ENCODE data around the gene PTPRF.

Gene PTPRF

DNA sequence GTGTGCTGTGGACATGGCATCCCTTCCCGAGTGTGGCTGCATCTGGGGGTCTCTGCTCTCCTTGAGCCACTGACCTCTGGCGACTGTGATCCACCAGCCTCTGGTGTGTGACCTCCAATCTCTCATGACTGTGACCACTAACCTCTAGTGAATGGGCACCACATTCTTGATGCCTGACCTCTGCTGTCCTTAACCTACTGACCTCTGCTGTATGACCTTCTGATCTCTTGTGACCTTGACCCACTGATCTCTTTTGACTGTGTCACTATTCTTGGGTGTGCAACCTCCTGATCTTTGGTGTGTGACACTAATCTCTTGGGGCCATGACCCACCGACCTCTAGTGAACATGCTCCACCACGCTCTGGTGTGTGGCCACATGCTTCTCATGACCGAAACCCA lies 73.5 kb downstream of the PTPRF start:
- DNase-seq (ENCODE audit: low read depth in 2 of 2, low spot score in 1 of 2), result no peak

DNA sequence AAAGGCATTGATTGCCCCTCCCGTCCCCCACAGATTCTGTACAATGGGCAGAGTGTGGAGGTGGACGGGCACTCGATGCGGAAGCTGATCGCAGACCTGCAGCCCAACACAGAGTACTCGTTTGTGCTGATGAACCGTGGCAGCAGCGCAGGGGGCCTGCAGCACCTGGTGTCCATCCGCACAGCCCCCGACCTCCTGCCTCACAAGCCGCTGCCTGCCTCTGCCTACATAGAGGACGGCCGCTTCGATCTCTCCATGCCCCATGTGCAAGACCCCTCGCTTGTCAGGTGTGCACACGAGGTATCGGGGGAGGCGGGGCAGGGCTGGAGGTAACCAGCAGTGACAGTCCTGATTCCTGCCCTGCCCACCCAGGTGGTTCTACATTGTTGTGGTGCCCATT lies 74.5 kb downstream of the PTPRF start:
- DNase-seq (ENCODE audit: low read depth in 2 of 2, low spot score in 1 of 2), result no peak

DNA sequence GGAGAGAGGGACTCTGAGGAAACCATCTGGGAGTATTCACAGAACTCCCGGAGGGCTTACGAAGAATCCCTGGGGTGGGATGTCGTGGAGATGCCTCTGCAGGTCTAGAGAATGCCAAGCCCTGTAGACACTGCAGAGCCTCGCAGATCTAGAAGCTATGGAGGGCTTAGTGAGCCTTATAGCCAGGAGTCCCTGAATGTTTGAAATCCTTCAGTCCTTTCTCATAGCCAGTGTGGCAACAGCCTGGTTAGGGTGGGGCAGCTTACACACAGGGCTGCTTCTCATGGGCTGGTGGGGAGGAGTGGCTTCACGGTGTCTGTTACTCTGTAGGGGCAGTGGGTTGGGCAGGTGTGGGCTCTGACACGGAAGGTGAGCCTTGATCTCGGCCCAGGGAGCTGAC lies 75.1 kb downstream of the PTPRF start:
- no peak for DNase-seq (ENCODE audit: low read depth in 2 of 2, low spot score in 1 of 2)

DNA sequence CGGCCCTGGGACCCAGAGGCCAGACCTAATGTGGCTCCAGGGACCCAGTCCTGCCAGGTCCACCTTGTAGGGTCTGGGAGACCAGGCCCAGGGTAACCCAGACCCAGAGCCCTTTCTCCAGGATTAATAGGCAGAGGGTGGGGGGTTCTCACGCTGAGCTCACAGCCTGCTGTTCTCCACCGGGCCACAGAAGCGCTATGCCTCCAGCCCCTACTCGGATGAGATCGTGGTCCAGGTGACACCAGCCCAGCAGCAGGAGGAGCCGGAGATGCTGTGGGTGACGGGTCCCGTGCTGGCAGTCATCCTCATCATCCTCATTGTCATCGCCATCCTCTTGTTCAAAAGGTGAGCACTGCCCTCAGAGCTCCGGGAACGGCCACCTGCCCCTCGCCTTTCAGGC lies 75.9 kb downstream of the PTPRF start:
- no peak for DNase-seq (ENCODE audit: low read depth in 2 of 2, low spot score in 1 of 2)

DNA sequence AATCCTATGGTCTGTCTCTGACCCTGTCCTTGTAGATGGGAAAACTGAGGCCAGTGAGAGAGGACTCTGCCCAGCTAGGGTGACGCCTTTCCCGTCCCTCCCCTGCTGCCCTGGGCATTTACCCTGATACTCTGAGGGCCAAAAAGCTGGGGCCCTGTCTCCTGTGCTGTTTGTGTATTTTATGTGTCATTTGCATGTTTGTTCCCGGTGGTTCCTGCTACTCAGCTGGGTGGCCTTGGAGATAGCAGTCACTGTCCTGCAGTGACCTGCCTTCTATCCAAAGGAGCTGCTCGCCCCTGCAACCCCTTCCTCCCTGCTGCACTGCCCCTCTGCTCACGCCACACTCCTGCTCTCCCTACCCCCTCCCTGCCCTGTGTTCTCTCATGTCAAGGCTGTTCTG lies 78.1 kb downstream of the PTPRF start:
- DNase-seq (ENCODE audit: low read depth in 2 of 2, low spot score in 1 of 2), result no peak

DNA sequence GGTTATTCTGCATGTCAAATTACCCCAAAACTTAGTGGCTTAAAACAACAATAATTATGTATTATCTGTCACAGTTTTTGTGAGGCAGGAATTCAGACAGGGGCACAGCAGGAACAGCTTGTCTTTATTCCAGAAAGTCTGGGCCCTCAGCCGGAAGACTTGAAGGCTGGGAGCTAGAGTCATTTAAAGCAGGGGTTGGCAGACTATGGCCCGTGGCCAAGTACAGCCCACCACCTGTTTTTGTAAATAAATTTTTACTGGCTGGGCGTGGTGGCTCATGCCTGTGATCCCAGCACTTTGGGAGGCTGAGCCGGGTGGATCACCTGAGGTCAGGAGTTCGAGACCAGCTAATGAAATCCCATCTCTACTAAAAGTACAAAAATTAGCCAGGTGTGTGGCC lies 79.7 kb downstream of the PTPRF start:
- no peak for DNase-seq (ENCODE audit: low read depth in 2 of 2, low spot score in 1 of 2)

DNA sequence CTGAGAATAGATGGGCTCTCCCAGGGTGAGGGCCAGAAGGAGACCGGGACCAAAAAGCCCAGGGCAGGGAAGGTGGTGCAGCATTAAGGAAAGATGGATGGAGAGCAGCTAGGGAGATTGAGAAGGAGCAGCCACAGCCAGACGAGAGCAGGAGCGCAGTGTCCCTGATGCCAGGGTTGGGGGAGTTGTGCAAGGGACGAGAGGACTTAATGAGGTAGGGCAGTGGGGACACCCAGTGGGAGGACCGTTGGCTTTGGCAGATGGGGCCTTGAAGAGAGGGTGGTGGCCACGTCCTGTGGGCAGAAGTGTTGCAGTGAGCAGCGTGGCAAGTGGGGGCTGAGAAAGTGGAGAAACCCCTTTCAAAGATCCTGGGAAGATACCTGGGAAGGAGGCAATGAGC lies 81.3 kb downstream of the PTPRF start:
- no peak for DNase-seq (ENCODE audit: low read depth in 2 of 2, low spot score in 1 of 2)

DNA sequence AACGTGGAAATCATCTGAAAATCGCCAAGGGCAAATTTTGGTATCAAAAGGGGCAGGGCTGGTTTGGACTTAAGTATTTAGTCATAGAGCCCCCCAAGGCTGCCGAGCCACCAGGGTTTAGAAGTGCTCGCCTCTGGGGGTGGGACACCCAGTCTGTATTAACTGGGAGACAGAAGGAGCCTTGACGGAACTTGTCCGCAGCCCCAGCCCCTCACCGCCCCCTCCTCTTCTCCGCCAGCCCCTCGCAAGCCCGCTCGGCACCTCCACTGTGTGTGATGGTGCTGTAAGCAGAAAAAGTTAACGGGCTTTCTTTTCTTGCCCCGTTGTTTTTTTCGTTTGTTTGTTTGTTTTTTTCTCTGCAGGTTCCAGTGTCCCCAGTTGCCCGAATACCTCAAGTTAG lies 81.7 kb downstream of the PTPRF start:
- no peak for DNase-seq (ENCODE audit: low read depth in 2 of 2, low spot score in 1 of 2)

DNA sequence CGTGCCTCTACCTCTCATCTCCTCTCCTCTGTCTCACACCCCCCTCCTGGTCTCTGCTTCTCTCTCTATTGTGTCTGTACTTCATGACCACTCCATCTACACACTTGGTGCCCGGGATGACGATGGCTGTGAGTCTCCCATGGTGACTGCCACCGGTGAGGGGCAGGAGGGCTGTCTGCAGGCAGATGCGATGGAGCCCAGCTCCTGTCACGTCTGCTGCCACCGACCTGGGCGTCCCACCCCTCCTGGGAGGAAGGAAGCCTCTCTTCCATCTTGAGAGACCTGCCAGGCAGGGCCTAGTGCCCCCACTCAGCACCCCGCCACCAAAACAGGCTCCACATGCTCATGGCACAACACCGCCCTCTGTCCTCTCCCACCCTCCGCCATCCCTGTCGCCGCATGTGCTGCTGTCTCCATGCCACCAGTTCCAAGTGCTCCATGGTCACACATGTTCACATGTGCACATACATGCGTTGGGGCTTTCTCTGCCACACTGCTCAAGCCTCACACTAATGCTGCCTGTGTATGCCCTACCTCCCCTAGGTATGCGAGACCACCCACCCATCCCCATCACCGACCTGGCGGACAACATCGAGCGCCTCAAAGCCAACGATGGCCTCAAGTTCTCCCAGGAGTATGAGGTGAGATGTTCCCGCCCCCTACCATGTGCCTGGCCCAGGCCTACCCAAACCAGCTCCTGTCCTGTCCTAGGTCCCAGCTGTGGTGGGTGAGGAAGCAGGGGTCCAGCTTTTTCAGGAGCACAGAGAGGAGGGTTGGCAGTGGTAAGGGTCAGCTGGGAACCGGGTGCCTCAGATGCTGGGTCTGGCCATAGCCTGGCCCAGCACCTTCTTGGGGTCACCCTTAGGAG lies 82.6 kb downstream of the PTPRF start:
- no peak for DNase-seq (ENCODE audit: low read depth in 2 of 2, low spot score in 1 of 2)

DNA sequence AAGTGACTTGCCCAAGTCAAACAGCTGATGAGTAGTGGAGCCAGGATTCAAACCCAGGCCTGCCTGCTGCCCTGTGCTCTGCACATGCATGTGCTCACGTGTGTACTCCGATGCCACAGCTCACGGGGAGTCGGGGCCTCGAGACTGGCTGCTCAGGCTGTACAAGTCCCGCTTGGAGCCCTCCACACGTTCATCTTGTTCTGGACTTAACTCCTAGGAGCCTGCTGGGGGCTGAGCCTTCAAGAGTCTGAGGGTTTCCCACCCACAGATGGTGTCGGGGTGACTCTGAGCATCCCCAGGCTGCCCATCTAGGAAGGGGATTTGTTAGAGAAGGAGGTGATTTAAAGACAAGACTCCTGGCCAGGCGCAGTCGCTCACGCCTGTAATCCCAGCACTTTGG lies 83.5 kb downstream of the PTPRF start:
- DNase-seq (ENCODE audit: low read depth in 2 of 2, low spot score in 1 of 2), result no peak

DNA sequence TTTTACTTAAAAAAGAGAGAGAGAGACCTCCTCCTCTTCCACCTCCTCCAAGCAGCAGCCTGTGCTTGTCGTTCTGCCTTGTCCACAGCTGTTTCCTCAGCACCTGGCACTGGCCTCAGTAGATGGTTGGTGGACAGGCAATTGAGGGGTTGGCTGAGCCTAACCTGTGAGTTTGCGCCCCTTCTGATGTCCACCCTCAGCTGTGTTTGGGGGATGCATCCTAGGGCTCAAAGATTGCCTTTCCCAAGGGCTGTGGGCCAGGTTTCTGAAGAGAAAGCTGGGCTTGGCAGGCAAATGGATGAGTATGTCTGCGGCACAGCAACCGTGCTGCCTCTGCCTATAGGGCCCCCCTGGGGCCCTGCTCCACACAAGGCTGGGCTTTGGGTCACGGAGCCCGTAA lies 84.2 kb downstream of the PTPRF start:
- DNase-seq (ENCODE audit: low read depth in 2 of 2, low spot score in 1 of 2), result no peak

DNA sequence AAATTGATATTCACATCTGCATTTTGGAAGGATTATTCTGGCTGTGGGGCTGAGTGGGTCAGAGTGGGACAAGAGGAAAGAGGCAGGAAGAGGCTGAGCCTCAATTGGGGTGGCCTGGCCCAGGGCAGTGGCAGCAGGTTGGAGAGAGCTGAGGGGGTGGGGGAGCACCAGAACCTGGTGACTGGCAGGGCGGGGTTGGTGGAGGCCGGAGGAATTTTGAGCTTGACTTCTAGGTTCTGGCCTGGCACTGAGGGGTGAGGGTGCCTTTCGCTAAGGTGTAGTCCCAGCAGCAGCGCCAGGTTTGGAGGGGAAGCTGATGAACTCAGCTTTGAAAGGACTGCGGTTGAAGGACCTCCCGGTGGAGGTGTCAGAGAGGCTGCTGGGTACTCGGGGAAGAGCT lies 85.7 kb downstream of the PTPRF start:
- no peak for DNase-seq (ENCODE audit: low read depth in 2 of 2, low spot score in 1 of 2)

DNA sequence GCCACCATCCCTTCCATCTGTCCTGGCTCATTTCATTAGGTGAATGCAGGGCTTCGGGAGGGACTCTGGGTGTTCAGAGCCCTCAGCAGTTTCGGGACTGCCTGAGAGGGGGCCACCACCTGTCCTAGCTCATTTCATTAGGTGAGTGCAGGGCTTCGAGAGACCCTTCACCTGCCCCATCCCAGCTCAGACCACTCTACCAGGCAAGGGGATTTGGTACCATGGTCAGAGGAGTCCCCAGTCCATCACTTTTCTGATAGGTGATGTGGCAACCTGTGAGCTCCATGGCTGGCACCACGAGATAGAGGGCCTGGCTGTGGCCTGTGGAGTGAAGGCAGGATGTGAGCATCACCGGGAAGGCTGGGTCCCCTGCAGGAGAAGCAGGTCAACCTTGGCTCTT lies 86.3 kb downstream of the PTPRF start:
- DNase-seq (ENCODE audit: low read depth in 2 of 2, low spot score in 1 of 2), result no peak

DNA sequence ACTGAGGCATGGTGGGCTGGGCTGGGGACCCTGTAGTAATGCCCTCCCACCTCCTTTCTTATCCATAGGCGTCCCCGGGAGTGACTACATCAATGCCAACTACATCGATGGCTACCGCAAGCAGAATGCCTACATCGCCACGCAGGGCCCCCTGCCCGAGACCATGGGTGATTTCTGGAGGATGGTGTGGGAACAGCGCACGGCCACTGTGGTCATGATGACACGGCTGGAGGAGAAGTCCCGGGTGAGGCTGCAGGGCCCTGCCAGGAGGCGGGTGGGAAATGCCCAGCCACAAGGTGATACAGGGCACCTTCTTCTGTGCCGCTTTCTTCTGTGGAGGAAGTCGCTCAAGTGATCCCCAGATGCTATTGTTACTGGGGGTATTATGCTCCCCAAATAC lies 87.0 kb downstream of the PTPRF start:
- DNase-seq (ENCODE audit: low read depth in 2 of 2, low spot score in 1 of 2), result no peak

DNA sequence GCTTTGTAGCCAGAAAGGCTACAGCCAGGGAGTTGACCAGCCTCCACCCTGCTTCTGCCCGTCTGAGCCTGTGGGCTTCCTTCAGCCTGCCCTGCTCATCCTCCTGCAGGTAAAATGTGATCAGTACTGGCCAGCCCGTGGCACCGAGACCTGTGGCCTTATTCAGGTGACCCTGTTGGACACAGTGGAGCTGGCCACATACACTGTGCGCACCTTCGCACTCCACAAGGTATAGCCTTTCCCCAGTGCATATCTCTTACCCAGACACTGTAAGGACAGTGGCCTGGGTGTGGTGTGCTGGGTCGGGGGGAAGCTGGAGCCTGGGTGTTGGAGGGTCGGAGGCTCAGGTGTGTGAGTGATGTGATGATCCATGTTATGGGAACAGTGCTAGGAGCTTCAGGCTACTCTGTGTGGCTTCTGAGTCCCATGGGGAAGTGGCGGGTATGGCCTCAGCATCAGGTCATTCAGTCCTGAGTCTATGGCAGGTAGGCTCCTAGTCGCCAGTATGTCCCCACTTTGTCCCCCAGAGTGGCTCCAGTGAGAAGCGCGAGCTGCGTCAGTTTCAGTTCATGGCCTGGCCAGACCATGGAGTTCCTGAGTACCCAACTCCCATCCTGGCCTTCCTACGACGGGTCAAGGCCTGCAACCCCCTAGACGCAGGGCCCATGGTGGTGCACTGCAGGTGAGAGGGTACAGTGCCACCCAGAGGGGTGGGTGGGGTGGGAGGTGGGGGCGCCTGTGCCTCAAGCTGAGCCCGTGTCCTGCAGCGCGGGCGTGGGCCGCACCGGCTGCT lies 88.0 kb downstream of the PTPRF start:
- no peak for DNase-seq (ENCODE audit: low read depth in 2 of 2, low spot score in 1 of 2)

DNA sequence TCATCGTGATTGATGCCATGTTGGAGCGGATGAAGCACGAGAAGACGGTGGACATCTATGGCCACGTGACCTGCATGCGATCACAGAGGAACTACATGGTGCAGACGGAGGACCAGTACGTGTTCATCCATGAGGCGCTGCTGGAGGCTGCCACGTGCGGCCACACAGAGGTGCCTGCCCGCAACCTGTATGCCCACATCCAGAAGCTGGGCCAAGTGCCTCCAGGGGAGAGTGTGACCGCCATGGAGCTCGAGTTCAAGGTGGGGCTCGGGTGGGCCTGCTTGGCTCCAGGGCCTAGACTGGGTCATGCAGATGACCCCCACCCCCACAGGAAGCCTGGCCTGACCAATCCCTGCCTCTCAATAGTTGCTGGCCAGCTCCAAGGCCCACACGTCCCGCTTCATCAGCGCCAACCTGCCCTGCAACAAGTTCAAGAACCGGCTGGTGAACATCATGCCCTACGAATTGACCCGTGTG lies 88.7 kb downstream of the PTPRF start:
- DNase-seq (ENCODE audit: low read depth in 2 of 2, low spot score in 1 of 2), result no peak

DNA sequence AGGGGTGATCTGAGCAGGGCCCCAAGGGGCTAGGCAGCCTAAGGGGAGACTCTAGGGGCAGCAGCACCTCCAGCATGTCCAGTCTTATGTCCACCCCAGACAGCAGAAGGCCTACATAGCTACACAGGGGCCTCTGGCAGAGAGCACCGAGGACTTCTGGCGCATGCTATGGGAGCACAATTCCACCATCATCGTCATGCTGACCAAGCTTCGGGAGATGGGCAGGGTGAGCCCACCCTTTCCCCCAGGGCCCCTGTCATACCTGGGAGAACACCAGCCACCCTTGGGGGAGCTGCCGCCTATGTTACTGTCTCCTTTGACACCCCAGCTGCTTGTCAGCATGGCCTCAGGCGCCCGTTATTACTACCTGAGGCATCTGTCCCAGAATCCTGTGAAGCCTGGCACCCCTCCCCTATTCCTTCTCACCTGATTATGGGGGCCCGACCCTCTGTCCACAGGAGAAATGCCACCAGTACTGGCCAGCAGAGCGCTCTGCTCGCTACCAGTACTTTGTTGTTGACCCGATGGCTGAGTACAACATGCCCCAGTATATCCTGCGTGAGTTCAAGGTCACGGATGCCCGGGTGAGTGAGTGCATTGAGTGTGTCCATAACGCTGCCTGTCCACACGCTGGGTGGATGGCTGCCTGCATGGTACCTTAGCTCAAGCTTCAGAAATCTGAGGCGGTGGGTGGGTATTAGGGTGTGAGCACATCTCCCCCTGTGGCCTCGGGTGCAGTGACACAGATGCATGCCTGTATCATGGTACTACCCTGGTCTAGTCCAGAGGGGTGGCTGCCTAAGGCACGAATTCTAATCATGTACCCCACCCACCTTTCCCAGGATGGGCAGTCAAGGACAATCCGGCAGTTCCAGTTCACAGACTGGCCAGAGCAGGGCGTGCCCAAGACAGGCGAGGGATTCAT lies 89.6 kb downstream of the PTPRF start:
- no peak for DNase-seq (ENCODE audit: low read depth in 2 of 2, low spot score in 1 of 2)

DNA sequence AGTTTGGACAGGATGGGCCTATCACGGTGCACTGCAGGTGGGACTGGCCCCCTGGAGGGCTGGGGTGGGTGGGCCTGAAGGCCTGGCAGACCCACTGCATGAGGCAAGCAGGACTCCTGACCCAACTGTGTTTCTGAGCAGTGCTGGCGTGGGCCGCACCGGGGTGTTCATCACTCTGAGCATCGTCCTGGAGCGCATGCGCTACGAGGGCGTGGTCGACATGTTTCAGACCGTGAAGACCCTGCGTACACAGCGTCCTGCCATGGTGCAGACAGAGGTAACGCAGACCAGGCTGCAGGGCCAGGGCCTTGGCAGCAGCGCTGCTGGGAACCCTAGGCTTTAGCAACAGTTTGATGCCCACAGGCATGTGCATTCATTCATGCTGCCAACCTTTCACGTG lies 90.3 kb downstream of the PTPRF start:
- DNase-seq (ENCODE audit: low read depth in 2 of 2, low spot score in 1 of 2), result no peak

DNA sequence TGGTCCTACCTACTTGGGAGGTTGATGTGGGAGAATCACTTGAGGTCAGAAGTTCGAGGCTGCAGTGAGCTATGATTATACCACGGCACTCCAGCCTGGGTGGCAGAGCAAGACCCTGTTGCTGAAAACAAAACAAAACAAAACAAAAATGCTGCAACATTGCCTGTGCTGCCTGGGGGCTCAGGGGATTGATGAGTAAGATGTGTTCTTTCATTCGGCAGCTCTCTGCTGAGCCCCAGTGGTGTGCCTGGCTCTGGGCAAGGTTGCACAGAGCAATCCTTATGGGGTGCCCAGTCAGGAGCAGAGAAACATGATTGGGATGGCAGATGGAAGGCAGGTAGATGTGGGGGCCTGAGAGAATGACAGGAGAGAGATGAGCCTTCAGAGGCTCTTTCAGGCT lies 90.7 kb downstream of the PTPRF start:
- DNase-seq (ENCODE audit: low read depth in 2 of 2, low spot score in 1 of 2), result no peak

DNA sequence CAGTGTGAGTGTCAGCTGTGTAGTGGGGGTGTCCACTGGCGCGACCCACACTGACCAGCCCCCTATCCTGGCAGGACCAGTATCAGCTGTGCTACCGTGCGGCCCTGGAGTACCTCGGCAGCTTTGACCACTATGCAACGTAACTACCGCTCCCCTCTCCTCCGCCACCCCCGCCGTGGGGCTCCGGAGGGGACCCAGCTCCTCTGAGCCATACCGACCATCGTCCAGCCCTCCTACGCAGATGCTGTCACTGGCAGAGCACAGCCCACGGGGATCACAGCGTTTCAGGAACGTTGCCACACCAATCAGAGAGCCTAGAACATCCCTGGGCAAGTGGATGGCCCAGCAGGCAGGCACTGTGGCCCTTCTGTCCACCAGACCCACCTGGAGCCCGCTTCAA lies 91.2 kb downstream of the PTPRF start:
- DNase-seq (ENCODE audit: low read depth in 2 of 2, low spot score in 1 of 2), result no peak

DNA sequence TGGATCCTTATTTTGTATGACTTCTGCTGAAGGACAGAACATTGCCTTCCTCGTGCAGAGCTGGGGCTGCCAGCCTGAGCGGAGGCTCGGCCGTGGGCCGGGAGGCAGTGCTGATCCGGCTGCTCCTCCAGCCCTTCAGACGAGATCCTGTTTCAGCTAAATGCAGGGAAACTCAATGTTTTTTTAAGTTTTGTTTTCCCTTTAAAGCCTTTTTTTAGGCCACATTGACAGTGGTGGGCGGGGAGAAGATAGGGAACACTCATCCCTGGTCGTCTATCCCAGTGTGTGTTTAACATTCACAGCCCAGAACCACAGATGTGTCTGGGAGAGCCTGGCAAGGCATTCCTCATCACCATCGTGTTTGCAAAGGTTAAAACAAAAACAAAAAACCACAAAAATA lies 91.8 kb downstream of the PTPRF start:
- no peak for DNase-seq (ENCODE audit: low read depth in 2 of 2, low spot score in 1 of 2)
